HEK293T (cell line): Measurements from ENCODE around the gene RPP30.

Experiments used
- ARNT ChIP-seq: fragments of 450-650 bp; IDR thresholded peaks from 2 replicates; pipeline ENCODE4 v1.6.1; 2017; ENCODE audit warnings: mild to moderate bottlenecking
- BHLHE40 ChIP-seq: fragments of 450-650 bp; IDR thresholded peaks from 2 replicates; pipeline ENCODE4 v1.6.1; 2016; ENCODE audit warnings: mild to moderate bottlenecking, moderate library complexity, borderline replicate concordance
- CTBP1 ChIP-seq: fragments of 450-650 bp; IDR thresholded peaks from 2 replicates; pipeline ENCODE4 v1.6.1; 2016; ENCODE audit warnings: borderline replicate concordance
- FOXA1 ChIP-seq: fragments of 450-650 bp; IDR thresholded peaks from 2 replicates; pipeline ENCODE4 v1.6.1; 2016; ENCODE audit warnings: mild to moderate bottlenecking
- FOXK2 ChIP-seq: fragments of 450-650 bp; IDR thresholded peaks from 2 replicates; pipeline ENCODE4 v1.6.1; 2016; ENCODE audit warnings: mild to moderate bottlenecking
- FOXM1 ChIP-seq: fragments of 450-650 bp; IDR thresholded peaks from 2 replicates; pipeline ENCODE4 v1.6.1; 2017; ENCODE audit warnings: mild to moderate bottlenecking, borderline replicate concordance
- HDGF ChIP-seq: fragments of 450-650 bp; IDR thresholded peaks from 2 replicates; pipeline ENCODE4 v1.6.1; 2017; ENCODE audit warnings: antibody characterized with exemption, borderline replicate concordance
- LEF1 ChIP-seq: fragments of 450-650 bp; IDR thresholded peaks from 2 replicates; pipeline ENCODE4 v1.6.1; 2017; ENCODE audit warnings: mild to moderate bottlenecking, borderline replicate concordance
- NFRKB ChIP-seq: fragments of 450-650 bp; IDR thresholded peaks from 2 replicates; pipeline ENCODE4 v1.6.1; 2016; ENCODE audit warnings: mild to moderate bottlenecking, moderate library complexity
- PKNOX1 ChIP-seq: fragments of 450-650 bp; IDR thresholded peaks from 2 replicates; pipeline ENCODE4 v1.6.1; 2016
- SP1 ChIP-seq: fragments of 450-650 bp; IDR thresholded peaks from 2 replicates; pipeline ENCODE4 v1.6.1; 2017
- SUZ12 ChIP-seq: fragments of 450-650 bp; IDR thresholded peaks from 2 replicates; pipeline ENCODE4 v1.6.1; 2016; ENCODE audit warnings: mild to moderate bottlenecking
- ZNF384 ChIP-seq: fragments of 450-650 bp; IDR thresholded peaks from 2 replicates; pipeline ENCODE4 v1.6.1; 2016

GRCh38 chr10:90887555-90887954, 15.8 kb downstream of the RPP30 start:
- TF ChIP-seq SUZ12 = no peak
- no peak for TF ChIP-seq LEF1
- TF ChIP-seq ZNF384 = no peak
- no peak for TF ChIP-seq HDGF
- TF ChIP-seq CTBP1 = no peak
- TF ChIP-seq NFRKB = no peak
- no peak for TF ChIP-seq FOXM1
- TF ChIP-seq FOXK2 = no peak
- no peak for TF ChIP-seq FOXA1
- no peak for TF ChIP-seq PKNOX1
- TF ChIP-seq ARNT = no peak
- TF ChIP-seq BHLHE40 = no peak
- TF ChIP-seq SP1 = no peak
